Naive thymus-derived CD4-positive, alpha-beta T cell (primary cell): ENCODE measurements around the gene RALGPS1. TPM values are rescaled to one million over a fixed set of nuclear protein-coding genes. Genes with fewer than 3 reads are reported as not detected.

Experiments used
- ATAC-seq: fragments of 150-1000 bp; cut with Tn5 transposase; 2 replicates; pipeline ENCODE4 v1.10.0; 2021; ENCODE audit warnings: mild to moderate bottlenecking, moderate library complexity
- CTCF ChIA-PET: fragments of 350-600 bp; sonication (Branson Sonifier 250); formaldehyde crosslinking; loops from one replicate; lab custom pipeline; 2021; ENCODE audit warnings: antibody characterized with exemption; lab: Charles Lee
- POLR2A ChIA-PET: fragments of 350-600 bp; sonication (Branson Sonifier 250); formaldehyde crosslinking; loops from one replicate; lab custom pipeline; 2021; ENCODE audit warnings: antibody characterized with exemption, inconsistent platforms; lab: Charles Lee
- DNase-seq, 9 donors: peaks; one replicate each; pipeline versions ENCODE4 v3.0.0 to v3.0.0-alpha.2; 2020 to 2022; ENCODE audit warnings: mixed read lengths in 1 of 9
- H3K27ac ChIP-seq: one replicate; pipeline ENCODE4 v1.7.0; 2013; ENCODE audit warnings: mild to moderate bottlenecking, low read depth, low read length, moderate library complexity
- H3K27me3 ChIP-seq, 2 donors: one replicate each; pipeline ENCODE4 v1.7.0; 2013; ENCODE audit warnings: low read length in 2 of 2, mild to moderate bottlenecking in 2 of 2, moderate library complexity in 2 of 2; ENCODE audit not compliant: control insufficient read depth in 2 of 2, insufficient read depth in 2 of 2
- H3K36me3 ChIP-seq, 3 experiments: 1 replicate in 2 of 3; 2 replicates in 1 of 3; pipeline ENCODE4 v1.7.0; 2013; ENCODE audit warnings: low read length in 3 of 3, mild to moderate bottlenecking in 3 of 3, moderate library complexity in 1 of 3; ENCODE audit not compliant: insufficient read depth in 3 of 3, control insufficient read depth in 2 of 3
- H3K4me1 ChIP-seq, 2 donors: one replicate each; pipeline ENCODE4 v1.7.0; 2013; ENCODE audit warnings: low read length in 2 of 2, mild to moderate bottlenecking in 2 of 2, moderate library complexity in 1 of 2; ENCODE audit not compliant: control insufficient read depth in 2 of 2, insufficient read depth in 2 of 2
- H3K4me3 ChIP-seq: 2 replicates; pipeline ENCODE4 v1.7.0; 2013; ENCODE audit warnings: mild to moderate bottlenecking, low read length
- H3K9me3 ChIP-seq, 3 experiments: 1 replicate in 2 of 3; 2 replicates in 1 of 3; pipeline ENCODE4 v1.7.0; 2013; ENCODE audit warnings: low read length in 3 of 3; ENCODE audit not compliant: control insufficient read depth in 2 of 3
- H3K27ac Mint-ChIP-seq, 9 donors: one replicate each; pipeline ENCODE4 v1.8.0; 2020 to 2022; ENCODE audit warnings: mixed read lengths in 9 of 9, mild to moderate bottlenecking in 8 of 9, moderate library complexity in 5 of 9, inconsistent platforms in 2 of 9
- H3K27me3 Mint-ChIP-seq, 5 donors: one replicate each; pipeline ENCODE4 v1.8.0; 2021 to 2022; ENCODE audit warnings: mixed read lengths in 5 of 5, mild to moderate bottlenecking in 1 of 5
- H3K36me3 Mint-ChIP-seq, 5 donors: one replicate each; pipeline ENCODE4 v1.8.0; 2020 to 2022; ENCODE audit warnings: mixed read lengths in 5 of 5, mild to moderate bottlenecking in 3 of 5, inconsistent platforms in 1 of 5
- H3K4me1 Mint-ChIP-seq, 7 donors: one replicate each; pipeline ENCODE4 v1.8.0; 2020 to 2022; ENCODE audit warnings: mixed read lengths in 7 of 7, mild to moderate bottlenecking in 3 of 7, inconsistent platforms in 1 of 7
- H3K4me3 Mint-ChIP-seq, 10 donors: one replicate each; pipeline ENCODE4 v1.8.0; 2020 to 2022; ENCODE audit warnings: mild to moderate bottlenecking in 10 of 10, mixed read lengths in 10 of 10, moderate library complexity in 6 of 10, inconsistent platforms in 2 of 10
- H3K9me3 Mint-ChIP-seq, 11 donors: one replicate each; pipeline ENCODE4 v1.8.0; 2020 to 2022; ENCODE audit warnings: mixed read lengths in 11 of 11, mild to moderate bottlenecking in 4 of 11, inconsistent platforms in 1 of 11, moderate library complexity in 1 of 11
- intact Hi-C, 2 donors: fragments of 100-400 bp; cut with micrococcal nuclease; formaldehyde crosslinking; loops; one replicate each; pipeline ENCODE4 v1.15.1; 2023
- polyA plus RNA-seq, 2 donors: library from polyadenylated mRNA; unstranded; fragments of 300-500 nt; fragmentation: Illumina TruSeq; gene quantifications; one replicate each; pipeline ENCODE4 v1.2.3, GENCODE V29; 2021
- total RNA-seq, 6 experiments: library from RNA in 5 of 6; stranded (reverse) in 5 of 6; gene quantifications; 1 replicate in 5 of 6; 2 replicates in 1 of 6; pipeline ENCODE4 v1.2.3 and lab custom pipeline; 2021 to 2026

The RALGPS1 gene
- total and polyA plus RNA-seq, 7 experiments from 2014 or later: 1.0 to 8.3 (median 4.1) TPM

- H3K4me3 Mint-ChIP-seq: no peak overlapping the region
- H3K27ac ChIP-seq: no peak overlapping the region
- H3K27me3 Mint-ChIP-seq: peaks cover 0 to 40% (median 0%) of the 10 kb centered on the region in 5 donors
- no peaks in the 10 kb centered on the region for H3K9me3 Mint-ChIP-seq
- ChIA-PET POLR2A (no interaction called here), CTCF (interaction anchor here (0.6 kb wide), 1 partner anchor 22 kb away, joined by 3 read pairs; no protein-coding TSS in a partner anchor)
- no peak overlapping the region for H3K27ac Mint-ChIP-seq
- no peaks in the 10 kb centered on the region for H3K9me3 ChIP-seq
- H3K27me3 ChIP-seq: no peaks in the 10 kb centered on the region
- DNase-seq (no peak), ATAC-seq (no peak)
- intact Hi-C loops: no loop called here
- no peak overlapping the region for H3K4me3 ChIP-seq
- H3K36me3 ChIP-seq: no peaks in the 10 kb centered on the region
- peaks cover 0 to 18% (median 0%) of the 10 kb centered on the region in 5 donors for H3K36me3 Mint-ChIP-seq
- H3K4me1 Mint-ChIP-seq: peaks cover 0 to 5% (median 0%) of the 10 kb centered on the region in 7 donors
- no peaks in the 10 kb centered on the region for H3K4me1 ChIP-seq
Measured at GRCh38 chr9:127021664-127022363, 107.2 kb downstream of the RALGPS1 start.

GRCh38 chr9:127022913-127023660 is 108.5 kb downstream of the RALGPS1 start:
- H3K4me1 ChIP-seq: no peaks in the 10 kb centered on the region
- H3K27ac ChIP-seq: no peak overlapping the region
- POLR2A ChIA-PET: interaction anchor here (0.6 to 0.7 kb wide), 2 partner anchors 39 to 86 kb away, joined by 3 to 5 read pairs; no protein-coding TSS in a partner anchor
- intact Hi-C loops: no loop called here
- DNase-seq: no peak
- no peaks in the 10 kb centered on the region for H3K9me3 Mint-ChIP-seq
- no peak overlapping the region for H3K4me3 ChIP-seq
- H3K9me3 ChIP-seq: no peaks in the 10 kb centered on the region
- no peaks in the 10 kb centered on the region for H3K36me3 ChIP-seq
- CTCF ChIA-PET: no interaction called here
- H3K4me3 Mint-ChIP-seq: no peak overlapping the region
- peaks cover 0 to 48% (median 0%) of the 10 kb centered on the region in 5 donors for H3K27me3 Mint-ChIP-seq
- no peak for ATAC-seq
- H3K27me3 ChIP-seq: no peaks in the 10 kb centered on the region
- H3K27ac Mint-ChIP-seq: peak overlapping the region in 1 of 9 donors; percentile 62
- H3K36me3 Mint-ChIP-seq: peaks cover 0 to 18% (median 0%) of the 10 kb centered on the region in 5 donors
- H3K4me1 Mint-ChIP-seq: peaks cover 0 to 5% (median 0%) of the 10 kb centered on the region in 7 donors

- no peak overlapping the region for H3K27ac ChIP-seq
- CTCF ChIA-PET: no interaction called here
- Mint-ChIP-seq H3K36me3 (peaks cover 0 to 18% (median 0%) of the 10 kb centered on the region in 5 donors), H3K4me3 (no peak overlapping the region), H3K27me3 (peaks cover 0 to 45% (median 0%) of the 10 kb centered on the region in 5 donors), H3K4me1 (peaks cover 0 to 5% (median 0%) of the 10 kb centered on the region in 7 donors), H3K27ac (no peak overlapping the region), H3K9me3 (no peaks in the 10 kb centered on the region)
- ATAC-seq (no peak), DNase-seq (no peak)
- H3K36me3 ChIP-seq: no peaks in the 10 kb centered on the region
- POLR2A ChIA-PET: no interaction called here
- intact Hi-C loops: no loop called here
- H3K4me3 ChIP-seq: no peak overlapping the region
- no peaks in the 10 kb centered on the region for H3K4me1 ChIP-seq
- H3K27me3 ChIP-seq: no peaks in the 10 kb centered on the region
- no peaks in the 10 kb centered on the region for H3K9me3 ChIP-seq
Measured at GRCh38 chr9:127025042-127025441, 110.5 kb downstream of the RALGPS1 start.

- no peak overlapping the region for H3K4me3 ChIP-seq
- ChIA-PET POLR2A (no interaction called here), CTCF (no interaction called here)
- Mint-ChIP-seq H3K27ac (no peak overlapping the region), H3K27me3 (peaks cover 0 to 37% (median 0%) of the 10 kb centered on the region in 5 donors), H3K36me3 (peaks cover 0 to 13% (median 0%) of the 10 kb centered on the region in 5 donors), H3K9me3 (no peaks in the 10 kb centered on the region), H3K4me3 (no peak overlapping the region), H3K4me1 (peaks cover 0 to 5% (median 0%) of the 10 kb centered on the region in 7 donors)
- no peak for DNase-seq
- H3K27me3 ChIP-seq: no peaks in the 10 kb centered on the region
- no peak overlapping the region for H3K27ac ChIP-seq
- intact Hi-C loops: no loop called here
- no peaks in the 10 kb centered on the region for H3K4me1 ChIP-seq
- ATAC-seq: no peak
- H3K36me3 ChIP-seq: no peaks in the 10 kb centered on the region
- H3K9me3 ChIP-seq: no peaks in the 10 kb centered on the region
Measured at GRCh38 chr9:127027694-127028093, 113.1 kb downstream of the RALGPS1 start.

DNA sequence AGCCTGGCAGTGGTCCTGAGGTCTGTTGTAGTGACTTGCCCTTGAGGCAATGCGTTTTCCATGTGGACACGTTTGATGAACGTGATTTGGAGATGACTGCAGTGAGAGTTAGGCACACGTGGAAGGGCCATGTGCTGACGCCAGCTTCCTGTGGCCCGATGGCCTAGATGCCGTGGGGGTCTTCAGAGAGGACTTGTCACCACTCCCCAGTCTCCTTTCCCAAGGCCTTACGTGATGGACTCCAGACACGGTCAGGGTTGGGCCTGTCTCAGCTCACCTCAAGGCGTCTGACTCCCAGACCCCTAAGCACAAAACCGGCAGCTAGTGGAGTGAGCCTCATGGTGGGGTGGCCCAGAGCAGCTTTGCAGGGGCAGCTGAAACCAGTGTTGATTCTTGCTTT is 115.0 kb downstream of the RALGPS1 start:
- Mint-ChIP-seq H3K27ac (no peak overlapping the region), H3K27me3 (peaks cover 0 to 30% (median under 1%) of the 10 kb centered on the region in 5 donors), H3K4me1 (peaks cover 0 to 2% (median 0%) of the 10 kb centered on the region in 7 donors), H3K36me3 (peaks cover 0 to 6% (median 0%) of the 10 kb centered on the region in 5 donors), H3K9me3 (no peaks in the 10 kb centered on the region), H3K4me3 (no peak overlapping the region)
- H3K36me3 ChIP-seq: no peaks in the 10 kb centered on the region
- intact Hi-C loops: no loop called here
- H3K4me3 ChIP-seq: no peak overlapping the region
- H3K4me1 ChIP-seq: no peaks in the 10 kb centered on the region
- no peaks in the 10 kb centered on the region for H3K9me3 ChIP-seq
- DNase-seq (no peak), ATAC-seq (no peak)
- ChIA-PET POLR2A (no interaction called here), CTCF (no interaction called here)
- no peak overlapping the region for H3K27ac ChIP-seq
- H3K27me3 ChIP-seq: no peaks in the 10 kb centered on the region

DNA sequence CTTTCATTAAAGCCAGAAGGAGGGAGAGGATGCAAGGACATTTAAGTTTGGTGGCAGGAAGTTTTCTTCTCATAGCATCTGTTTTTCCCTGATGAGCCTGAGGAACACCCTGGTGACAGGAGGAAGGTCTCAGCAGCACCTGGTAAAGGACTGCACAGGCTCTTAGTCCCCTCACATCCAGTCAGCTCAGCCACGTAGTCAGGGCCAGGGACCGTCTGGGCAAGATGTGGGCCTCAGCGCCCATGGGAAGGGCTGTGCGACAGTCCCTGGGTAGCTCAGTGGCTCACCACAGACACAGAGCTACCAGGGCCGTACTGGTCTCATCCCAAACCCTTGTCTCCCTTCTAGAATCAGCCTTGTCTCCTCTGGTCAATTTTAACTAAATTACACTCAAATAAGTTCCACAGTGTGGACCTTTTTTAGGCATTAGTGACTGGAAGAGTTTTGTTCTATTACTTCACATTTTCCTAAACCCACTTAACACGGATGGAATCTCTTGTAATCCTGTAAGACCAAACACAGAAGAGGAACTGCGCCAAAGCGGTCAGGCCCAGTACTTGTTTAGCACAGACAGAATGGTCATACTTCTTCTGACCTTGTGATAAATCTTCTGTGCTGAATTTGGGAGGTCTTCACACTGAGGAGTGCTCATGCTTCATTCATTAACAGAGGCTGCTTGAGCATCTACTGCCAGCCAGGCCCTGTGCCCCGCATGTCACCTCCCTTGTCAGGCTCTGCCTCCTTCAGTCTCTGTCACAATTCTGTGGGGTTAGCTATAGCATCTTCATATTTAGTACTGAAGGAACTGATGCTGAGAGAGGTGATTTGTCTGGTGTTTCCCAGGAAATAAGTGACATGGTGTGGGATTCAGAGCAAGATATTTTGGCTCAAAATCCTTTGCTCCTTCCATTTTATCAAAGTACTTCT is 116.5 kb downstream of the RALGPS1 start:
- peaks cover 0 to 25% (median 4%) of the 10 kb centered on the region in 5 donors for H3K27me3 Mint-ChIP-seq
- H3K4me3 ChIP-seq: no peak overlapping the region
- DNase-seq (no peak), ATAC-seq (no peak)
- no peaks in the 10 kb centered on the region for H3K27me3 ChIP-seq
- ChIA-PET CTCF (no interaction called here), POLR2A (no interaction called here)
- H3K9me3 ChIP-seq: no peaks in the 10 kb centered on the region
- H3K9me3 Mint-ChIP-seq: no peaks in the 10 kb centered on the region
- peaks cover 0 to 12% (median under 1%) of the 10 kb centered on the region in 5 donors for H3K36me3 Mint-ChIP-seq
- no peak overlapping the region for H3K4me3 Mint-ChIP-seq
- H3K27ac ChIP-seq: no peak overlapping the region
- no peaks in the 10 kb centered on the region for H3K36me3 ChIP-seq
- peaks cover 0 to 2% (median 0%) of the 10 kb centered on the region in 7 donors for H3K4me1 Mint-ChIP-seq
- no peaks in the 10 kb centered on the region for H3K4me1 ChIP-seq
- intact Hi-C loops: no loop called here
- H3K27ac Mint-ChIP-seq: no peak overlapping the region
